GM21723 (cell line): ENCODE measurements around the gene FAM83G.
A peak's percentile ranks its signal among the peaks of the same experiment; 100 is the strongest.
"Not testable (repeated sequence)": the region's sequence is repeated elsewhere in the genome, so short reads cannot be mapped to it uniquely, and the experiment has no call there.

ENCODE experiments used
- ATAC-seq: cut with Tn5 transposase; IDR thresholded peaks from one replicate; pipeline ENCODE4 v1.9.1; 2021; ENCODE audit warnings: mild to moderate bottlenecking, moderate library complexity; ENCODE audit not compliant: unreplicated experiment

The FAM83G gene

GRCh38 chr17:19004421-19005136 lies at the start of gene FAM83G:
FAM83G (minus strand) TSS chr17:19004764; CDS start chr17:19004041, 723 bp downstream.
- ATAC-seq: peak; percentile 78

GRCh38 chr17:19048826-19049225 lies 44.3 kb upstream of the FAM83G start:
- ATAC-seq: not testable (repeated sequence)

GRCh38 chr17:19047510-19047909 lies 42.9 kb upstream of the FAM83G start:
- not testable (repeated sequence) for ATAC-seq

- ATAC-seq: not testable (repeated sequence)
Observed at GRCh38 chr17:19046782-19047375, 42.3 kb upstream of the FAM83G start, which contains the start of gene GRAP. GRAP (minus strand) TSS chr17:19046957; CDS start chr17:19046926, 31 bp downstream.

GRCh38 chr17:19044643-19045042 lies 40.1 kb upstream of the FAM83G start:
- not testable (repeated sequence) for ATAC-seq

- ATAC-seq: not testable (repeated sequence)
Observed at GRCh38 chr17:19043032-19043431, 38.5 kb upstream of the FAM83G start.

- not testable (repeated sequence) for ATAC-seq
Observed at GRCh38 chr17:19042369-19042768, 37.8 kb upstream of the FAM83G start.

- ATAC-seq: not testable (repeated sequence)
Observed at GRCh38 chr17:19041871-19042270, 37.3 kb upstream of the FAM83G start.

- ATAC-seq: not testable (repeated sequence)
Observed at GRCh38 chr17:19040350-19040749, 35.8 kb upstream of the FAM83G start.

- not testable (repeated sequence) for ATAC-seq
Observed at GRCh38 chr17:19038730-19039129, 34.2 kb upstream of the FAM83G start.

- not testable (repeated sequence) for ATAC-seq
Observed at GRCh38 chr17:19038007-19038406, 33.4 kb upstream of the FAM83G start.

GRCh38 chr17:19037547-19037946 lies 33.0 kb upstream of the FAM83G start:
- ATAC-seq: not testable (repeated sequence)

- not testable (repeated sequence) for ATAC-seq
Observed at GRCh38 chr17:19036186-19036585, 31.6 kb upstream of the FAM83G start.

GRCh38 chr17:19032377-19032988 lies 27.9 kb upstream of the FAM83G start:
- peak; percentile 48 for ATAC-seq

- ATAC-seq: peak; percentile 37
Observed at GRCh38 chr17:19031729-19032128, 27.2 kb upstream of the FAM83G start.

- ATAC-seq: not testable (repeated sequence)
Observed at GRCh38 chr17:19030771-19031449, 26.3 kb upstream of the FAM83G start.

- not testable (repeated sequence) for ATAC-seq
Observed at GRCh38 chr17:19029740-19030139, 25.2 kb upstream of the FAM83G start.

- not testable (repeated sequence) for ATAC-seq
Observed at GRCh38 chr17:19028671-19029070, 24.1 kb upstream of the FAM83G start.

GRCh38 chr17:19024101-19025078 lies 19.8 kb upstream of the FAM83G start:
- ATAC-seq: no peak
